ENCODE measurements around the gene ATP1A3.
"Not testable (repeated sequence)": the region's sequence is repeated elsewhere in the genome, so short reads cannot be mapped to it uniquely, and the experiment has no call there.

ATP1A3 gene

DNA sequence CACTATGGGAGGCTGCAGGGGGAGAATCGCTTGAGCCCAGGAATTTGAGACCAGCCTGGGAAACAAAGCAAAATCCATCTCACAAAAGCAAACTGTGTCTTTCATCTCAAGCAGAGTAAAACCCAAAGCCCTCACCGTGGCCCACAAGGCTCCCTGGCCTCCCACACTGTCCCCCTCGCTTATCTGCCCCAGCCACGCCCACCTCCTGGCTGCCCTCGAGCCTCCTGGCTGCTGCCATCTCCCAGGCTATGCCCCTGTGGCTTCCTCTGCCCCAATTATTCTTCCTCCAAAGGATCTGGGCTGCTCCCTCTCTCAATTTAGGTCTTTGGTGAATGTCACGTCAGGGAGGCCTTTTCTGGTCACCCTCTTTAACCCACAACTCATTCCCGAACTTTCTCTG is 38.5 kb downstream of the ATP1A3 start:
- in situ Hi-C loops (cut with MboI; ENCODE audit: low sequenced_read_pairs) = no loop called here

DNA sequence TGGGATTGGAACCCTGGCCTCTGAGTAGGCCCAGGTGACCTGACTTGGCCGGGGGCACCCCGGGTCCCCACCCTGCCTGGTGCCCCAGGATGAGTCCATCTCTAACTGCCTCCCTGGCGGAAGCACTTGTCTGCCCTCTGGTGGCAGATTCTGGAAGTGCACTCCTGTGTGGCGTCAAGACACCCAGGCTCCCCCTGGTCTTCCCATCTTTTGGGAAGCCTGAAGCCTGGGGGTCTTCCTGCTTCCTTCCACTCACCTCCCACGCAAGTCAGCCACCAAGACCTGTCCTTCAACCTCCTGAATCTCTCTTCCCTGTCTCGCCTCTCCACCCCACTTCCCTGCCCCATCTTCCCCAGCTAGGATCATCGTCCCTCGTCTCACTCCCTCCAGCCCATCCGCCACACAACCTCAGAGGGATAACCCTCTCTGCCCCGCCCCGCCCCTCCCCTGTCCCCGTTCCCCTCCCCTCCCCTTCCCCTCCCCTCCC is 42.3 kb downstream of the ATP1A3 start:
- in situ Hi-C loops (cut with MboI; ENCODE audit: low sequenced_read_pairs) = no loop called here

DNA sequence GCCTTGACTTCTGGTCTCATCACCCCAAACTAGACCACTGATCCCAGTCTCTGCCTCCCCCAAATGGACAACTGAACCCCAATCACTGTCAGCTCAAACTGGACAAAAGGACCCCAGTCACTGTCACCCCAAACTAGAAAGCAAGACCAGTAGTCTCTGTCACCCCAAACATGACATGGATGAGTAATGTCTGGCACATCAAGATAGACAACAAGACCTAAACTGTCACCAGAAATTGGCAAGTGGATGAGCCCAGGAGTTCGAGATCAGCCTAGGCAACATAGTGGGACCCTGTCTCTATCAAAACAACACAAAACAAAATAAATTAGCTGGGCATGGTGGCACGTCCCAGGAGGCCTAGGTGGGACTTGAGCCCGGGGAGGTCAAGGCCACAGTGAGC is 46.9 kb downstream of the ATP1A3 start:
- in situ Hi-C loops (cut with MboI; ENCODE audit: low sequenced_read_pairs) = no loop called here

DNA sequence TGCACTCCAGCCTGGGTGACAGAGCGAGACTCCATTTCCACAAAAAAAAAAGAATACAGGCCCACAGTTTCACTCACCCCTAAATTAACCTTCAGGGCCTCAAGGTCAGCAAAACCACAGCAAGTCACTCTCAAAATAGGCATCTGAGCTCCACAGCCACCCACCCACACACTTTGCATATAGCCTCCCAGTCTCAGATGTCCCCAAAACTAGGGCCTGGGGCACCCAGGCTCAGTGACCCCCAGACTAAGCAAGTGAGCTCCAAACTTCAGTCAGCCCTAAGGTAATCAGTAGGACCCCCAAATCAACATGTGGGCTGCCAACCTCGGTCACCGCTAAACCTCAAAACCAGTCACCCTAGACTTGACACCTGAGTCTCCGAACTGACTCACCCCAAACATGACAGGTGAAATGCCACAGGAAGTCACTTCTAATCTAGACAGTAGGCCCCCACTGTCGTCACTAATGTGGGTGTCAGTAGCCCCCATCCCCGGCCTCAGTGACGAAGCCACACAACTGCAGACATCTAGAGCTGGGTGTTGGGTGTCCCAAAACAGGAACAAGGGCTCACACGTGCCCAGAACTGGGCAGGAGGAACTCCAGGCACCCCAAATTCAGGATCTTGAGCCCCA is 48.8 kb downstream of the ATP1A3 start:
- in situ Hi-C loops (cut with MboI; ENCODE audit: low sequenced_read_pairs) = no loop called here

DNA sequence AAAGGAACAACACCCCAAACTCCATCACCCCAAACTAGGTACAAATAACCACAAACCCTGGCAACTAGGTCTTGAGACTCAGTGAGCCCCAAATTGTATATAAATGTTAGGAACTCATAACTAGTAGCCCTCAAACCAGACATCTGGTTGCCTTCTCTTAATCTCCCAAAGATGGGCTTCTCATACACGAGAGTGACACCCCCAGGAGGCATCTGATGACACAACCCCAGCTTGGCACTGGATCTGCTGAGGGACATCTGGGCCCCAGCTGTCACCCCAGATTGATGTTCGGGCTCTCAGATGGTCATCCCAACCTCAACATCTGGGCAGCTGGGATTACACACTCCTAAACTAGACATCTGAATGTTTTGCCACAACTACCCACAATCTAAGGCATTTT is 49.7 kb downstream of the ATP1A3 start:
- in situ Hi-C loops (cut with MboI; ENCODE audit: low sequenced_read_pairs) = no loop called here

DNA sequence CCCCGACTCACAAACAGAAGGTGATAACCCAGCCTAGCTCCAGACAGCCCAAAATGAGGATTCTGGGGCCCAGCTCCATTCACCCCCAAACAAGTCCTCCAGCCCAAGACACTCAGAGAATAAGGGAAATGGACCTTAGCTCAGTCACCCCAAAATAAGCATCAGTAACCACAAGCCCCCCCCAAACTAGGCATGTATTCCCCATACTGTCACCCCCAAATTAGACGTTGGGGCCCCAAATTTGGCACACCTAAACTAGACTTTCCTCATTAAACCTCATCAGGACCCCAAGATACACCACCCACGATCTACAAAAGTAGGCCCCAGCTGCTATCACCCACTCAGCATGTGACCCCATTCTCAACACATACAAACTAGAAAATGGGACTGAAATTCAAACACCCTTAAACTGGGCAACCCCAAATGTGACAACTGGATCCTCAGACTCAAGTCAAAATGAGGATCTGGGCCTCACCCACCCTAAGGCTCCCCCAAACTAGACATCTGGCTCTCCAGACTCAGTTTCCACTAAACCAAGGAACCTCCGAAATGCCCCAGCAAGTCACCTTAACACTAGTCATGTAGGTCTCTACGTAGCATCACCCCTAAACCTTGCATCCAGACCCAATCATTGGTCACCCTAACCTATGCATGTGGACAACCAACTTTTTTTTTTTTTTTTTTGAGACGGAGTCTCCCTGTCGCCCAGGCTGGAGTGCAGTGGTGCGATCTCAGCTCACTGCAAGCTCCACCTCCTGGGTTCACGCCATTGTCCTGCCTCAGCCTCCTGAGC is 52.4 kb downstream of the ATP1A3 start:
- in situ Hi-C loops (cut with MboI; ENCODE audit: low sequenced_read_pairs) = no loop called here

DNA sequence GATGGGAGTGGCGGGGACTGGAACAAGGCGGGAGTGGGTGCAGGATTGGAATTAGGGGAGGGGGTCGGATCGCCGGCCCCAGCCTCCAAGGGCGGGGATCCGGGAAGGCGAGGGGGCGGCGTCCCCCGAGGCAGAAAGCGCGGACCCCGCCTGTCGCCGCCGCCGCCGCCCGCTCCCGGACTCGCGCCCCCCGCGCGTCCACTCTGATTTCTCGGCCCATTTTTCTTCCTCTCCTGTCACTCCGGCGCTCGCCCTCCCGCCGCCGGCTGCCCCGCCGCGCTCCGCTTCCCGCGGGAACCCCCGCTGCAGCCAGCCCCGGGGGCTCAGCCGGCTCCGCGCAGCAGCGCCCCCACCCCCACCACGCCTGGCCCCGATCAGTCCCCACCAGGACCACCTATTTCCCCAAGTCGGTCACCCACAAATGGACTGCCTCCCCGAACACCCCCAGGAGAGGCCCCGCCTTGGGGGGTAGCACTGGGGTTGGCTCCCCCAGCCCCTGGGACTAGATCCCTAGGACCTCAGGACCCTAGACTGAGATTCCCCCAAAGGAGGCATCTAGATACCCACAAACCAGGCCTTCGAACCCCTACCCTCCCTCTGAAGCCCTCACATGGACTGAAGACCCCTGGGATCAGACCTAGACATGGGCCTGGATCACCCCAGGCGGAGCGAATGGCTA is 53.2 kb downstream of the ATP1A3 start:
- in situ Hi-C loops (cut with MboI; ENCODE audit: low sequenced_read_pairs) = no loop called here

DNA sequence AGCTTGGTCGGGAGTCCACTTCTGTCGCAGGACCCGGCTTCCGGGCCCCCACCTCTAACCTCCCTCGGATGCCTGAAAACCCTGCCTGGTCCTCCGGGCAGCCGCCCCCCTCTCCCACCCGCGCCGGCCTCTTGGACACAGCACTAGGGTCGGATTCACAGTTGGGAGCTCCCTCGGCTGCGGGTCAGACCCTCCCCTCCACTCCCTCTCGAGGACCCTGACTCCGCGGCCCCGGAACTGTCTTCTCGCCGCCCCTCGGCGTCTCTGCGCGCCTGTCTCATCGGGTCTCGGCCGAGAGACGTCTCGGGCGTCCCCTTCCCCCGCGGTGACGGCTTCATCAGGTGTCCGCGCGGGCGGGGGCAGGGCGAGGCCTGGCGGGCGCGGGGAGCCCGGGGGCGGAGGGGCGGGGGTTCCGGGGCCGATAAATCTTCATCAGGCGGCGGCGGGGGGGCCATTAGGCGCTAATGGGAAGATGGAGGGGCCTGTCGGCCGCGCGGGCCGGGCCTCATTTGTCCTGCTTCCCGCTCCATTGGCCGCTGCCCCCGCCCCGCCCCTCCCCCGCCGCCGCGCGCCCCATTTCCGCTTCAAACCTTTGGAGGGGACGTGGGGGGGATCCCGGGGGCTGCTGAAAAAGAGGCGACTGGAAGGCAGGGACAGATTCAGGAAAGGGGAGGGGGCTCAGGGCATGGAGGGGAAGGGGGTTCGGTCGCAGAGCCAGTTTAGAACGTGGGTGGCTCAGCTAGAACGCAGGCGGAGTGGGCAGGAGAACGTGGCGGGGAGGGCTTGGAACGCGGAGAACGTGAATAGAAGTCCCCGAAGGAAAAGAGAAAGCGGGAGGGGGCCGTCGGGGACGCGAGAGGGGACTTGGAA is 53.9 kb downstream of the ATP1A3 start:
- in situ Hi-C loops (cut with MboI; ENCODE audit: low sequenced_read_pairs) = no loop called here

DNA sequence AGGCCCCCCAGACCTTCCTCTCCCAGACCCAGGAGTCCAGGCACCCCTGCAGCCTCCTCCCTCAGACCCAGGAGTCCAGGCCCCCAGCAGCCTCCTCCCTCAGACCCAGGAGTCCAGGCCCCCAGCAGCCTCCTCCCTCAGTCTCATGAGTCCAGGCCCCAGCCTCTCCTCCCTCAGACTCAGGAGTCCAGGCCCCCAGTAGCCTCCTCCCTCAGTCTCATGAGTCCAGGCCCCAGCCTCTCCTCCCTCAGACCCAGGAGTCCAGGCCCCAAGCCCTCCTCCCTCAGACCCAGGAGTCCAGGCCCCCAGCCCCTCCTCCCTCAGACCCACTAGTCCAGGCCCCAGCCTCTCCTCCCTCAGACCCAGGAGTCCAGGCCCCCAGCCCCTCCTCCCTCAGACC is 54.8 kb downstream of the ATP1A3 start:
- in situ Hi-C loops (cut with MboI; ENCODE audit: low sequenced_read_pairs) = not testable (repeated sequence)

DNA sequence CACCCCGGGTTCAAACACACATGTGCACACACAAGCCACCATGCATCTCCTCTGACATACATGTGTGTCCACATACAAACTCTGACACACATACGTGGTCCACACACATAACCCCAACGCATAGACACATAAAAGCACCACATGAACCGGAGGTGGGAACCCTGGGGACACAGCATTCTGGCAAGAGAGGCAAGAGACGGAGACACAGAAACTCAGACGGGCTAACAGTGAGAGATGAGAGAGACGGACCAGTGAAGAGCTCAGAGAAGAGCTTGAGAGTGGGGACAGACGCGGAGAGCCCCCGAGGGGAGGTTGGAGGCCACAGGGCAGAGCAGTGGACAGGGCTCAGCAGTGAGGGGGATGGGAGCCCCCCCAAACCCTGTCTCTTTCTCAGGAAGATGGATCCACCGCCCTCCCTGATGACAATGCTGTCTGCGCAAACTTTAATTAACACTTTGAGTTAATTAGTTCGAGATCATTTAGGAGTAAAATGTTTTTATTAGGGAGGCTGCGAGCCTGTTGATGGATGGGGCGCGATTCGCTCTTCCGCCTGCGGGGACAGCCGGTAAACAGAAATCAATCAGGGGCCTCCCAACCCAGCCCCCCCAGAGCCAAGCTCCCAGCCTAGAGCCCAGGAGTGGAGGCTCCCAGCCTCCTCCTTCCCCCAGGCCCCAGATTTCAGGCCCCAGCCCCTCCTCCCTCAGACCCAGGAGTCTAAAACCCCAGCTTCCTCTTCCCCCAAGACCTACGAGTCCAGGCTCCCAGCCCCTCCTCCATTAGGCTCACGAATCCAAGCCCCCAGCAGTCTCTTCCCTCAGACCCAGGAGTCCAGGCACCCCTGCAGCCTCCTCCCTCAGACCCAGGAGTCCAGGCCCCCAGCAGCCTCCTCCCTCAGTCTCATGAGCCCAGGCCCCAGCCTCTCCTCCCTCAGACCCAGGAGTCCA is 56.2 kb downstream of the ATP1A3 start:
- in situ Hi-C loops (cut with MboI; ENCODE audit: low sequenced_read_pairs) = no loop called here

DNA sequence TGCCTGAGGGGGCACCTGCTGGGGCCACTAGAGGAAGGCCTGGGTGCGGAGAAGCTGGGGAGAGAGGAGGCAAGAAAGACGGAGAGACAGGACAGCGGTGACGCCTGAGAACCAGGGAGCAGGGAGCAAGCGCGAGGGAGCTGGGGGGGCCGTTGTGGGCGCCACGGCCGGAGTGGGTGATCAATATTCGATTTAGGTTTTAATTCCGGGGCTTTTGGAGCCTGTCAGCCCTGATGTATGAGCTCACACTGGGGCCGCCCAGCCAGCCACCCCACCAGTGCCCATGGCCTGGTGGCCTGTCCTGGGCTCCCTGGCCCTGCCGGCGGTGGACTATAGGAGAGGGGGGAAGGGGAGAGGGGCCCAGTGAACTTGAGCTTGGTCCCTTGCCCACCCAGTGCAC is 57.1 kb downstream of the ATP1A3 start:
- in situ Hi-C loops (cut with MboI; ENCODE audit: low sequenced_read_pairs) = no loop called here

DNA sequence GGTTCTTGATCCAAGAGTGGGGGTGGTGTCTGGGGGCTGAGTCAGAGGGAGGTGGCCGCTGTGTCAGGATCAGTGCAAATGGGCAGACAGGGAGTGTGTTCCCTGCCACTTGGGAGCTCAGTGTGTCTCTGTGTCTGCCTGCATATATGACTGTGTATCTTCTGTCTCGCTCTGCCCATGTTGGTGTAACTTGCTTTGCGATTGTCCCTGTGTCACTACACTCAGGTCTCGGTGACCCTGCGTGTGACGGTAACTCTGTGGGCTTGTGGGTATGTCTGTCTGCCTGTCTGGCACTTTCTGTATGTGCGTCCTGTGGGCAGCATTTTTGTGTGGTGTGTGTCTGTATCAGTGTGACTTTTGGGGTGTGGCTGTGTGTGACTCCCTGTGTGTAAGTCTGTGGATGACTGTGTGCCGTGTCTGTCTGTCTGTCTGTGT is 57.6 kb downstream of the ATP1A3 start:
- in situ Hi-C loops (cut with MboI; ENCODE audit: low sequenced_read_pairs) = no loop called here

DNA sequence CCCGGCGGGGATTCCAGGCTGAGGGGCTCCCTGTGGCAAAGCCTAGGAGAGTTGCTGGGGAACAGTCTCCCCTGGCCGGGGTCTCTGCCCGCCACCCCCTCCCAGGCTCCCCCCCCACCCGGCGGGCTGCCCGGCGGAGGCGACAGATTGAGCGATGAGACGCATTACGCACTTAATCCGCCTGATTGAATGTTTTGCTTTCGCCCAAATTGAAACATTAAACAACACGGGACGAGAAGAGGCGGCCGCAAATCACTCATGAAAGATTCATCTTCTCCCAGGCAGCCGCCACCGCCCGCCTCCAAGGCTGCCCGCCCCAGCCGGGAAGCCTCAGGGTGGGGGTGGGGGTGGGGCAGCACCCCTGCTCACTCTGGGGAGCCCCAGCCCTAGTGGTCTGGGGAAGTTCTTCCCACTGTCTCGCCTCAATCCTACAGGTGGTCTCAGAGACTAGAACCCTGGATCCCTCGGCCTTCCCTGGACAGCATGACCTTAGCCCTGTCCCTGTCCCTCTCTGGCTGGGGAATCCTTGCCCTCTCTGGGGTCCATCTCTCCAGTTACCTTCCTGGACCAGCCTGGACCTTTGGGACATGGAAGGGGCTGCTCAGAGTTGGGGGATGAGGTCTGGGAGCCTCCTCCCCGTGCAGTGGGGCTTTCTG is 58.1 kb downstream of the ATP1A3 start:
- in situ Hi-C loops (cut with MboI; ENCODE audit: low sequenced_read_pairs) = no loop called here

DNA sequence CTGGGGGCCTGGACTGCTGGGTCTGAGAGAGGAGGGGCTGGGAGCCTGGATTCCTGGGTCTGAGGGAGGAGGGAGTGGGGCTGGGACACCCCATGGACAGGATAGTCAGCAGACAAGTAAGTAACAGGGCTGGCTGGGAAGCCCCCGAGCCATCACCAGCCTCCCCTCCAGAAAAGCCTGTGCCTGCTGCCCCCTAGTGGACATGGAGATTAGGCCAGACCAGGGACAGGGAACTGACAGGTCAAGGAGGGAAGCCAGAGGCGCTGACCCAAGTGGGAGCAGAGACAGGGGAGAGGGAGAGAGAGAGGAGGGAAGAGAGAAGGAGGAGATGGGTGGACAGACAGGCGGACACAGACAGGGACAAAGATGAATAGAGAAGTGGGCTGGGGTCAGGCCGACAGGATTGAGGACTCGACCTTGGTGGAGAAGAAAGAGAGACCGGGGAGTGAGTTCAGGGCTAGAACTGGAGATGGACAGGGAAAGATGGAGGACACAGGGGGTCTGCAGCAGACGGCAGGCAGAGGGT is 59.1 kb downstream of the ATP1A3 start:
- in situ Hi-C loops (cut with MboI; ENCODE audit: low sequenced_read_pairs) = no loop called here

DNA sequence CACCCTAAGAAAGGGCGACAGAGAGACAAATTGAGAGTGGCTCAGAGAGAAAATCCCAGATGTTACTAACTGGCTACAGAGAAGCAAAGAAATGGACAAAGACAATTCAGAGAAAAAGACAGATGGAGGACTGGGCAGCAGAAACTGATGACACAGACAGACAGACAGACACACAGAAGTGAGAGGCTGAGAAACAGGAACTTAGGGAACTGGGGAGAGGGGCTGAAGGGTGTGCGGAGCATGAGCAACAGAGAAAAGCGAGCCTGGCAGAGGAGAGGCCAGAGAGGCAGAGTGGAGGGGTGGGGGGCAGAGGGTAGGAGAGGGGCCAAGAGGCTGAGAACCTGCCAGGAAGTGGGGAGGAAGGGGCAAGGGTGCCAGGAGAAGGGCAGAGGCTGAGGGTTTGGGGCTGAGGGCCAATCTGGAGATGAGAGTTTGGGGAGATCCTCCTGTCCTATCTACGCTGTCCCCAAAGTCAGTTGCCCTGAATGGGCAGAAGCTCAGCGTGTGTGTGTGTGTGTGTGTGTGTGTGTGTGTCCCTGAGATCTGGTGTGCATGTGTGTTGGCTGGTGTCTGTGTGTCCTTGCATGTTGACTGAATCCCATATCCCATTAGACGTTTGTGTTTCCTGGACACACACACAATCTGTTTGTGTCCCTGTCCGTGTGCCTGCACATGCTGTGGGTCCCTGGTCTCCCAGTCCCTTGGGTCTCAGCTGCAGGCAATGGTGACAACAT is 60.2 kb downstream of the ATP1A3 start:
- in situ Hi-C loops (cut with MboI; ENCODE audit: low sequenced_read_pairs) = no loop called here

DNA sequence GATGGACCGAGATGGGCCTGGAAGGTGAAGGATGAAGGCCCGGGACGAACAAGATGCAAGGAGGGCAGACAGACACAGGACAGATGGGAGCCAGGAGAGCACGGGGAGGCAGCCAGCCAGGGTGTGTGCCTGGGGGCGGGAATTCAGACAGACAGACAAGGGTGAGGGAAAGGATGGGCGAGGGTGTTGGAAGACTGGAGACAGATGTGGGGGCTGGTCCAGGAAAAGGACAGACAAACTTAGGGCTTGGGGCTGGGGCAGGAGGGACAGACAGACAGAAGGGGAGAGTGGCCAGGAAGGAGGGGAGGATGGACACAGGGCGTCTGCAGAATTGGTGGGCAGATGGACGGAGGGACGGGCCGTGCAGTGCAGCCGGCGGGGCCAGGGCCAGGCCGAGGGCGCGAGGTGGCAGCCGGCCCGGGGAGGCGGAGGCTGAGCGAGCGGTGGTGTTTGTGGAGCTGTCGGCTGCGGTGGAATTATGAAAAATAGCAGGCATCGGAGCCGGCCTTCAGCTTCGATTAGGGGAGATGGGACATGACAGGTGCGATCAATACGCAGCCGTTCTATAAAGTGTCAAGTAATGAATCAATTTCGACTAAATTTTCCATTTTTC is 61.2 kb downstream of the ATP1A3 start:
- in situ Hi-C loops (cut with MboI; ENCODE audit: low sequenced_read_pairs) = no loop called here

DNA sequence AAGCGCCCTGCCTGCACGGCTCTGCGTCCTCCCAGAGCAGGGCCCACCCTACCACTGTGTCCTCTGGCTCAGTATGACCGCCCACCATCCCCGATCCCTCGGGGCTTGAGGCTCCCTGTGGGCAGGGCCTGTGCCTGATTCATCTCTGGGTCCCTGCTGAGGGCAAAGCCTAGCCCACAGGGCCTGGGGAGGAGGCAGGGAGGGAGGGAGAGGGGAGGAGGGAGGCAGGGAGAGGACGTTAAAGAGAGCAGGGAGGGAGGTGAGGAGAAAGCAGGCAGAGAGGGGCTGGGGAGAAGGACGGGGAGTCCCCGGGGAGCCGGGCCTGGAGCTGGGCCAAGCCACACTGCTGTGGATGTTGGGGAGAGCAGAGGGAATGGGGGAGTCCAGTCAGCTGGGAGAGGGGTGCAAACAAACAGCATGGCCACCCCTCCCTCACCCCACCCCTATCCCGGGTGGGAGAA is 61.7 kb downstream of the ATP1A3 start:
- in situ Hi-C loops (cut with MboI; ENCODE audit: low sequenced_read_pairs) = no loop called here
